Measurements from ENCODE around the gene ITPR3.
"Not testable (repeated sequence)": the region's sequence is repeated elsewhere in the genome, so short reads cannot be mapped to it uniquely, and the experiment has no call there.

The ITPR3 gene

DNA sequence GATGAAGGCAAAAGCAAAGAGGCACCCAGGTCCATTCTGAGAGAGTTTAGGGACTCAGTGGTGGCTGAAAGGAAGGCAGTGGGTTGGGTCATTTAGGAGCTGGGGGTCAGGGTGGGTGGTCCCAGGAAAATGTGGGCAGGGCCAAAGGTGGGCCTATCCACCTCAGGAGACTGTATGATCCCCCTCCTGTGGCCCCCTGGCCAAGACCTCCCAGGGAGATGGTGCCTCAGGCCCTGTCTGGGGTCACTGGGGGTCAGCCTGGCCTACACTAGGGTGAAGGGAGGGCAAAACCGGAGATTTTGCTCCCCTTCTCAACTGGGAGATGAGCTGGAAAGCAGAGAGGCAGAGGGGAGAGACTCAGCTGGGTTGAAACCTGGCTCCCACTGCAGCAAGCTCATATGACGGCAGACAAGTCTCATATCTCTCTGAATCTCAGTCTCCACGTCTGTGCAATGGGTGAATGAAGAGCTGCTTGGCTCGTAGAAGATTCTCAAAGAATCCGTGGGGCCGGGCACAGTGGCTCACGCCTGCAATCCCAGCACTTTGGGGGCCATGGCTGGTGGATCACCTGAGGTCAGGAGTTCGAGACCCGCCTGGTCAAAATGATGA is 29.6 kb upstream of the ITPR3 start:
- DNase-seq (ENCODE audit: low read depth) = no peak

DNA sequence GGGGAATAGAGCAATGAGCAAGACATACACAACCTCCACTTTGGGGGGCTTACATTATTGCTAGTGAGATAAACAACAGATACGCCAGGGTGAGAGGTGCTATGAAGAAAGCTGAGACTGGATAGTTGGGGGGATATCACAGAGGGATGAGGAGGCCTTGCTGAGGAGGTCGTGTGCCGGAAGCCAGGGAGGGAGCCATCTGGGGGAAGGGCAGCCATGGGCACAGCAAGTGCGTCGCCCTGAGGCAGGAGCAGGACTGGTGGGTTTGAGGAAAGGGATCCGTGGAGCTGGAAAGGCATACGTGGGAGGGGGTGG is 28.9 kb upstream of the ITPR3 start:
- no peak for DNase-seq (ENCODE audit: low read depth)

DNA sequence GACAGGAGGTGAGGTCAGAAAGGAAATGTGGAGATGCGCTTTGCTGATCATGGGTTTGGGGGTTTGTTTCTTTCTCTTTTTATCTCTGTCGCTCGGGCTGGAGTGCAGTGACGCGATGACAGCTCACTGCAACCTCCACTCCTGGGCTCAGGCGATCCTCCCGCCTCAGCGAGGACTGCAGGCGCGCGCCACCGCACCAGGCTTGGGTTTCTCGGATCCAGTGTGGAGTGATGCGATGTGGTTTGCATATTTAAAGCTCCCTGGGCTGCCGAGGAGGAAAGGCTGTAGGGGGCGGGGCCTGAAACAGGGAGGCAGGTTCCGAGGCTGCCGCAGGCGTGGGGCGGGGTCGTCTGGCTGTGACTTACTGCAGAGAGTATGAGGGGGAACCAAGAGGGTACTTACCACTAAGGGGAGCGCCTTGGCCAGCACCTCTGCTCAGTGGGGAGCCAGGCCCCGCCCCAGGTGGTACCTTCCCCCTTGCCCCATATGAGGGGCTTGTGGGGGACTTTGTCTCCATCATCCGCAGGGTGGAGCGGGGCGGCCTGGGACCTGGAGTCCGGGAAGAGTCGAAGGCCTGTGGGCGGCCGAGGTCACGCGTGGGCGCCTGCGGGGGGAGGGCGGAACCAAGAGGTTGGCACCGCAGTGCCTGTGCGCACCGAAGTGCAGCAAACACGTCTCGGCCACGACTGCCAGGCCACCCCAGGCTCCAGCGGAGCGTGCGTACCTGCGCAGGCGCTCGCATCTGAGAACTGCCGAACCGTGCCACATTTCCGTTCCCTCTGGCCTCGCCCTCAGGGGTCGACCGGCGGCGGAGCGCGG is 28.3 kb upstream of the ITPR3 start:
- no peak for DNase-seq (ENCODE audit: low read depth)

DNA sequence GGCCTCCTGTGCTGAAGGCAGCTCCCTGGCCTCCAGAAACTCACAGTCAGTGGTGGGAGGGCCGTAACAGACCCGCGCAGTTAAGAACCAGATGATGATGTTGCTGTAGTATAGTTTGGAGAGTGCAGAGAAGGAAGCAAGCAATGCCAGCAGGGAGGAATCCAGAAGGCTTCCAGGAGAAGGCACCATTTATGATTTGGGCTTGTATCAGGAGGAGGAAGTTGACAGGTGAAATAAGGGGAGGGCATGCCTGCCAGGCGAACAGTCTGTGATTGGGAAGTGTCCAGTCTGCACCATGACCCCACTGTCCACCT is 27.8 kb upstream of the ITPR3 start:
- DNase-seq (ENCODE audit: low read depth) = no peak

DNA sequence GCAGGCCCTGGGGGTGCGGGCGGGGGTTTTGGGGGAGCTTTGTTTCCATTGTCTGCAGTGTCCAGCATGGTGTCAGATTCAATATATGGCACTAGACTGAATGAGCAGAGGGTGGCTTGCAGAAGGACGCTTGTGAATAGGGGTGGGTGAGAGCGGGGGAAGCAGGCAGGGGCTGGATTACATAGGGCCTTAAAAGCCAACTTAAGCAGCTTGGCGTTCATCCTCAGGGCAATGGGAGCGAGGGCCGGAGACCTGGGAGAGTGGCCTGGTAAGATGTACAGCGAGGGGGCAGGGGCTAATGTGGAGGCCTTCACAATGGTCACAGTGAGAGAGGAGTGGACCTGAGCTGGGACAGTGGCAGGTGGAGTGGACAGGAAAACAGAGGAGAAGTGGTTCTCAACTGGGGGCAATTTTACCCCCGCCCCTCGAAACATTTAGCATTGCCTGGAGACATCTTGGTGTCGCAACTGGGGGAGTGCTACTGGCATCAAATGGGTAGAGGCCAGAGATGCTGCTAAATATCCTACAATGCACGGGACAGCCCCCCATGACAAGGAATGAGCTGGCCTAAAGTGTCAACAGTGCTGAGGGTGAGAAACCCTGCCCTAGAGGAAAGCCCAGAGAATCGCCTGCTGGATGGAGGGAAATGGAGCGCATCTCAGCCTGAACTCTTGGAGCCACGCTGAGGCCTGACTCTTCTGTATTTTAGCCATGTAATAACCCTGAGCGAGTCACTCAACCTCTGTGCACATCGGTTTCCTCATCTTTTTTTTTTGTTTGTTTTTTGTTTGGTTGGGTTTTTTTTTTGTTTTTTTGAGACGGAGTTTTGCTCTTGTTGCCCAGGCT is 25.9 kb upstream of the ITPR3 start:
- no peak for DNase-seq (ENCODE audit: low read depth)

DNA sequence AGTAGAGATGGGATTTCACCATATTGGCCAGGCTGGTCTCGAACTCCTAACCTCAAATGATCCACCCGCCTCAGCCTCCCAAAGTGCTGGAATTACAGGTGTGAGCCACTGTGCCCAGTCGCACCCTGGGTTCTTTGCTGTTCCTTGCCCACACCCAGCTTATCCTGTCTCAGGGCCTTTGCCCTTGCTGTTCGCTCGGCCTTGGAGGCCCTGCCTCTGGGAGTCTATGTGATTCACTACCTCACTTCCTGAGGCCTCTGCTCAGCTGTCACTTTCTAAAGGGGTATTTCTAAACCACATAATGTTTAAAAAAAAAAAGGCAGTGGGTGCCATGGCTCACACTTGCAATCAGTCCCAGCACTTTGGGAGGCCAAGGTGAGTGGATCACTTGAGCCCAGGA is 24.2 kb upstream of the ITPR3 start:
- not testable (repeated sequence) for DNase-seq (ENCODE audit: low read depth)

DNA sequence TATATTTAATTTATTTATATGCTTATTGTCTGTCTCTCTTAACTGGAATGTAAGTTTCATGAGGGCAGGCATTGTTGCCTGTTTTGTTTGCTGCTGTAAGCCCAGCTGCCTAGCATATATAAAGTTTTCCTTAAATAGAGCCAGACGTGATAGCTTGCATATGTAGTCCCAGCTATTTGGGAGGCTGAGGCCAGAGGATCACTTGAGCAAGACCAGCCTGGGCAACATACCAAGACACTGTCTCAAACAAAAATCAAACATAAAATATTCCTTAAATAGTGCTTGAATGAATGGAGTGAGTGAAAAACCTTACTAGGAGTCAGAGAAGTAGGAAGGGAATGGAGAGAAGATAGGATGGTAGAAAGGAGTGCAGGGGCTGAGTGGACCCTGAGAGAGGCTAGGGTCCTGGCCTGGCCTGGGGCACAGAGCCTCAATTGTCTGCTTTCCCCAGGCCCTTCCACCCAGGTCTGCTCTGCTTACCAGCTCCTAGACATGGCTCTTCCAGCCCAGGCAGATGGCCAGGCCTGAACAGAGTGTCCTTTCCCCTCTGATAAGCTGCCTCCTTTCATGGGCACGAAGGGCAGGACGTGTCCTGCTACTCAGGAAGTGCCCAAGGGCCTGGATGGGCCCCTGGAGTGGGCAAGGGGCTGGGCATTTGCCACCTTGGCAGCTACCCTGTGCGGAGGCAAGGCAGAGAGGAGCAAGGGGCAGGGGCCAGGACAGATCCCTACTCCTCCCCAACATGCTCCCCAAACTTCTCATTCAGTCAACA is 23.4 kb upstream of the ITPR3 start:
- DNase-seq (ENCODE audit: low read depth) = no peak

DNA sequence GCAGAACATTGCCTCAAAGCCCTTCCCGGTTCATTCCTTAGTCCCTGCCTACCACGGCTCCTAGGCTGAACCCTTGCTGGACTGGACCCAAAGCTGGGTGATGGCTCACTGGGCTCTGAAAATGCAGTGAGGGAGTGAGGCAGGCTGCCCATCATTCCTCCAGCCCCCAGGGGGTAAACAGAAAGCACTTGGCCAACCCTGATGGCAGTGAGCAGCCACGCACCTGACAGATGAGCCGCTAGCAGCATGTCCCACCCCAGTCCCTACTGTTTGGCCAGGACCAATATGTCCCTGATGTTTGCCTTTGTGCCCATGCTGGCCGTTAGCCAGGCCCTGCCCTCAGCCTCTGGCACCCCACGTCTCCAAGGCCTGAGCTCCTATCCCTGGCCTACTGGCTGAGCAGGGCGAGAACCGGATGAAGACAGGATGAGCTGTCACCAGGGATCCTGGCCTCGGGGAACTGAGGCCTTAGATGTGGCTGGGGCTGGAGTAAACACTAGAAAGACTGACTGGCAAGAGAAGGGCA is 21.6 kb upstream of the ITPR3 start:
- DNase-seq (ENCODE audit: low read depth) = no peak

DNA sequence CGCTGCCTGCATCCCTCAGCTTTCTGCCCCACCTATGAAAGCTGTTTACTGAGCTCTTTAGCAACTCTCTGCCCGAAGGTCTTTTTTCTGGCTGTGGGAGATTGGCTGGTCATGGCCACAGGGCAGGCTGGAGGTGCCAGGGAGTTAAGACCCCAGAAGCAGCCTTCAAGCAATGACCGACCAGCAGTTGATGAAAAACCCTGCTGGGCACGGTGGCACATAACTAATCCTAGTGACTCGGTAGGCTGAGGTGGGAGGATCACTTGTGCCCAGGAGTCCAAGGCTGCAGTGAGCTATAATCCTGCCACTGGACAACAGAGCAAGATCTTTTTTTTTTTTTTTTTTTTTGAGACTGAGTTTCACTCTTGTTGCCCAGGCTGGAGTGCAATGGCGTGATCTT is 20.4 kb upstream of the ITPR3 start:
- DNase-seq (ENCODE audit: low read depth) = no peak

DNA sequence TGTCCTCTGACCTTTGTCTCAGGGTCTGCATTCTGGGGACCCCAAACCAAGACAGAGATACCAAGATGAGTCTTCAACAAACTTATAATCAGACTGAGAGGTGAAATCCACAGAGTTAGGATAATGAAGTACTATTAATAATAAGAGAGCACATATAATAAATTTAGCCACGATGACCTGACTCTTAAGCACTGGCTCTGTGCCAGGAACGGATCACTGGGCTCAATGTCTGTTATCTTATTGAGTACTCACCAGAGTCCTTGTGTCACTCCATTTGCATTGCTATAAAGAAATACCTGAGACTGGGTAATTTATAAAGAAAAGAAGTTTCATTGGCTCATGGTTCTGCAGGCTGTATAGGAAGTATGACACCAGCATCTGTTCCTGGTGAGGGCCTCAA is 18.9 kb upstream of the ITPR3 start:
- no peak for DNase-seq (ENCODE audit: low read depth)

DNA sequence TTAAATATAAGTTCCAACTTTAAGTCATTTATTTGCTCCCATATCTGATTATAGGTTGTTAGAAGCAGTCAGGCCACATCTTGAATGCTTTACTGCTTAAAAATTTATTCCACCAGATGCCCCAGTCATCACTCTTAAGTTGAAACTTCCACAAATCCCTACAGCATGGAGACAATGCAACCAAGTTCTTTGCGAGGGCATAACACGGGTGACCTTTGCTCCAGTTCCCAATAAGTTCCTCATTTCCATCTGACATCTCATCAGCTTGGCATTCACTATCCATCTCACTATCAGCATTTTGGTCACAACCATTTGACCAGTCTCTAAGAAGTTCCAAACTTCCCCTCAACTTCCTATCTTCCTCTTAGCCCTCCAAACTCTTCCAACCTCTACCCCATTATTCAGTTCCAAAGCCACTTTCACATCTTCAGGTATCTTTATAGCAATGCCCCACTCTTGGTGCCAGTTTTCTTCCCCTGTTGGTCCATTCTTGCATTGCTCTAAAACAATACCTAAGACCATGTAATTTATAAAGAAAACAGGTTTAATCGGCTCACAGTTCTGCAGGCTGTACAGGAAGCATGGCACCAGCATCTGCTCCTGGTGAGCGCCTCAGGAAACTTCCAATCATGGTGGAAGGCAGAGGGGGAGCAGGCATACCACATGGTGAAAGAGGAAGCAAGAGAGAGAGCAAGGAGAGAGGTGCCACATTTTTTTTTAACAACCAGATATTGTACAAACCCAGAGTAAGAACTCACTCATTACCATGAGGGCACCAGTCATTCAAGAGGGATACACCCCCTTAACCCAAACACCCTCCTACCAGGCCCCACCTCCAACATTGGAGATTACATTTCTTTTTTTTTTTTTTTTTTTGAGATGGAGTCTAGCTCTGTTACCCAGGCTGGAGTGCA is 15.9 kb upstream of the ITPR3 start:
- DNase-seq (ENCODE audit: low read depth) = no peak

DNA sequence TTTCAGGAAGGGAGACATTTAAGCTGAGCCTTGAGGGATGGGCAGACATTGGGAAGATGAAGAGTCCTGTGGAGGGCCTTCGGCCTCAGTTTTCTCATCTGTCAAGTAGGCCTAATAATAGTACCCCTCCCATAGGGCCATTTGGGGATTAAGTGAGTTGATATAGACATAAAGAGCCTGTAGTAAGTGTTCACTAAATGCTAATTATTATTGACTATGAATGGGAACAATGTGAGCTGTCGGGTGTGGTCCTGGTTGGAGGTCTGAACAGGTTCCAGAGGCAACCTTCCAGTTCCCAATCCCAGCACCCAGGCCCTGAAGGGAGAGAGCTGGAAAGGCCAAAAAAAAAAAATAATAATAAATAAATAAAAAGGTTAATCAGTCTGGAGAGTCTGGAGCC is 14.5 kb upstream of the ITPR3 start:
- DNase-seq (ENCODE audit: low read depth) = no peak

DNA sequence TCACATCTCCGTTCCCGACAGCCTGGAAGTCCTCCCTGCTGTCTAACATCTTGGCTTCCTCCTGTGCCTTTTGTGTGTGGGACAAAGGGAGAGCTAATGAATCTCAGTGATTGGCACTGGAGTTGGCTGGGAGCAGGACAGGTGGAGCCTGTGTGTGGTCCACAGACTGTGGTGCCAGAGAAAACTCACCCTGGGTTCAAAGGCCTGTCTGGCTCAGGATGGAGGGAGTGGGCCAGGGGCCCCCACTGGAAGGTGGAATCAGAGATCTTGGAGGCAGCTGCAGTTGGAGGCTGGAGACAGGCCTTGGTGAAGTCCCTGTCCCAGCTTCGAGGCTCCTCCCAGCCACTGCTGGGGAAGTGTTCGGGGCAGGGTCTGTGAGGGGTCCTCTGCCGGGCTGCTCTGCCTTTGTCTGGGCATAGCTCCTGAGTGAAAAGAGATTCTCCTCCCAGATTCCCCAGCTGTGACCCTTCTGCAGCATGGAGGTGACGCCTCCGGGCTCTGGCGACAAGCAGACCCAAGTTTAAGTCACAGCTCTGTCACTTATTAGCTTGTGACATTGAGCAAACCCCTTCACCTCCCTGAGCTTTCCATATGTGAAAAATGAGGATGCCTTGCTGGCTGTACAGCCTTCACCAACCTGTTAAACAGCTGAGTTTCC is 13.9 kb upstream of the ITPR3 start:
- no peak for DNase-seq (ENCODE audit: low read depth)

DNA sequence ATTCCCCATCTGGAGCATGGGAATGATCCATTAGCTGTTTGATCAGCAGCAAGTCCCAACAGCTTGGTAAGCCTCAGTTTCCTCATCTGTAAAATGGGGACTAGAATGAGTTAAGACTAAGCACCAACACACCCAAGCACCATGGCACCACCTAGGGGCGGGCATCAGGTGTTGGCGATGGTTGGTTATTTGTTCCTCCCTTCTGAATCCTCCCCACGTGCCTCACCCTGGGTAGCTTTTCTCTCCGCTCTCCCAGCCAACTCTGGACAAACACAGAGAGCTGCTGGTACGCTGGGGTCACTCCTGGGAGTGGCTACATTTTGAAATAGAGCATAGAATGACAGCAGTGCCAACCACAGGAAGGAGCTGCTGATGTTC is 13.3 kb upstream of the ITPR3 start:
- no peak for DNase-seq (ENCODE audit: low read depth)

DNA sequence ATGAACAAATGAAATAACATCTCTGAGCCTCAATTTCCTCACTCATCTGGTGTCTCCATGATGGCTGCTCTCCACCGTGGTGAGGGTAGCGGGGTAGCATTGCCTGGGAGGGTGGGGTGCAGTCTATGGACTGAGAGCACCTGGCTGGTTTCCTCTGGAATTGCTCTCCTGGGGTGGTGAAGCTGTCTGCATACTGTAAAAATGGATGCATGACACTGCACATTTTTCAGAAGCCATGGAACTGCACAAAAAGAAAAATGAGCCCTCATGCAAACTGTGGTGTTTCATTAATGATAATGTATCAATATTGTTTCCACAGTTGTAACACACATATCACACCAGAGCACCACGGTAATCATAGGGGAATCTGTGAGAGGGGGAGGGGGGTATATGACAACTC is 12.1 kb upstream of the ITPR3 start:
- DNase-seq (ENCODE audit: low read depth) = no peak

DNA sequence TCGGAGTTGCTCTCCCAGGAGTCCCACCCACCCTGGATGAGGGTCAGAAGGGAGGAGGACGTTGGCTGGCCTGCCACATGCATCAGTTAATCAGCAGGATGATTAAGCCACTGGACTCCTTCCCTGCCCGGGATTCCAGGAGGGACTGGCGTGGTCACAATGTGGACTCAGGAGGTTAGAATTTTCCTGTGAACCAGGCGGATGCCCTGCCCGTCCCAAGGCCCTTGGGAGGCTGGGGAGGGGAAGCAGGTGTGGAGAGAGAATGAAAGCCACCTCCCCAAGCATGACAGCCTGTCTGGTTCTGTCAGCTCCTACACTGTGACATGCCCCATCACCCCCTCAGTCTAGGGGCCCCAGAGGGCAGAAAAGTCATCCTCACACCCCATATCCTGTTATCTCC is 11.6 kb upstream of the ITPR3 start:
- peak; percentile 74 for DNase-seq (ENCODE audit: low read depth)

DNA sequence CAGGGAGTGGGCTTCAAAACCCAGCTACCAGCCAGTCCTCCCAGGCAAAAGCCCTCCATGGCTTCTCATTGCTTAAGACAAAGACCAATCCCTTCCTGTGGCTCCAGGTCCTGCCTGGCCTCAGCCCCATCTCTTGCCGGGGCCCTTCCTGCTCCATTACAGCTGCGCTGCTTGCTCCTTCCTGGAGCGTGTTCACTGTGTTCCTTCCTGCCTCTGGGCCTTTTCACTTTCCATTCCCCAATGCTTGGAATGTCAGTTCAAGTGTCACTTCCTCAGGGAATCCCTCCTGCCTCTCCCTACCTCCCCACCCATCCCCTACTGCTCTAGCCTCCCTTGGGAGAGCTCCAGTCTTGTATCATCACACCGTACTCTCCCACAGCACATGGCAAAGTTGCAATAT is 11.1 kb upstream of the ITPR3 start:
- no peak for DNase-seq (ENCODE audit: low read depth)

DNA sequence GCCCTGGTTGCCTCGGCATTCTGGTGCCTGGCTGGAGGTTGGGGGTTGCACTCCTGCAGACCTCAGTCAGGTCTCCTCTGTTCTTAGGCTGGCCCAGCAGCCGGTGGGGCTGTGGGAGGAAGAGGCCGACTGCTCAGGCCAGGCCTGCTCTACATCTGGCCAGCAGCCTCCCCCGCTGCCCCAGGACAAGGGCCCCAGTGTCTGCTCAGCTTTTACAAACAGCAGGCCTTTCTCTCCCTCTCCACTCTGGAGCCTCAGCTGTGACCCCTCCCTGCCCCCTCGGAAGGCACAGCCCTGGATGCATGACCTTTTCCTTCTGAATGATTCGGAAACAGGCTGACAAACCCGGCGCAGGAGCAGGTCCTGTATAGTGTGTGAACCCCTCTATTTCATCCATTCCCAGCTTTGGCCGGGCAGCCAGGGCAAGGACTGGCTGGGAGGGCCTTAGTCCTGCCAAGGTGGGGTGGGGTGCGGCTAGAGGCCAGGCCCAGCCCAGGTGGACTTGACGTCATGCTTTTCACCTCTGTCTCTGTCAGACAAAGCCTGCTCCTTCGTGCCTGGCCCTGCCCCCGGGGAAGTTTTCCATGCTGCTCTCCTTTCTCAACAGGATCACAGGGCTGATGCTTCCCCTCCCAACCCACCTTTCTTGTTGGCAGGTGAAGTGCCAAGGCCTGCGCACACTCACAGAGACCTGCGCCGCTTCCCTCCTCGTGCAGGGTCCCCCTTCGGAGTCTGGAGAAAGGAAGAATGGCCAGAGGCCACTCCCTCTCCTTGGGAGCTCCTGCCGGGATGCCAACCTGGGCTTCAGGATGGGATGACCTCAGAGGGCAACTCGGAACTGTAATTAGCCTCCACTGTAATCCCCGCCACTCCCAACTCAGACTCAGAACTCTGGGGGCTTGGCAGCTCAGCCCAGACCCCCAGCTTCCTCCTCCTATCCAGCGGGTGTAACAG is 10.1 kb upstream of the ITPR3 start:
- DNase-seq (ENCODE audit: low read depth) = no peak

DNA sequence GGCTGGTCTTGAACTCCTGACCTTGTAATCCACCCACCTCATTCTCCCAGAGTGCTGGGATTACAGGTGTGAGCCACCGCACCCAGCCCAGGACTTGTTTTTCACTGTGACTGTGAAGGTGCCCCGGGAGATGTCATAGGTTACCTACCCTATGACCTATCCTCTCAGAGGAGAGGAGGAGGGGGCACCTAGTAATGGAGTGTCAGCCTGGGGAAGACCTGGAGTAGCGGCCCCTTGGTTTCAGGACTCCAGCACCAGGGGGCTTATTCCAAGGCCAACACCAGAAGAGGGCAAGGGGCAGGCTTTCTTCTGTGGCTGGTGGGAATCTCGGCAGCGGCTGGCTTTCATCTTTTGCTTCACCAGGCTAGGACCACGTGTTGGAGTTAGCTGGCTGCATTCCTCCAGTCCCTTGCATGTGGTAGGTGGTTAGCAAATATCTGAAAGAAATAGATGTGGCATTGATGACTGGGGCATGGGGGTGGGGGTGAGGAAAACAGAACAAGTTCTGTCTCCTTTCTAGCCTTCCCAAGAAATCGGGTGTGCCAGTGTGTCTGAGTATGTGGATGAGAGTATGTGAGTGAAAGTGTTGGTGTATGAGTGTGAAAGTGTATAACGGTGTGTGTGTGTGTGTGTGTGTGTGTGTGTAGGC is 7.9 kb upstream of the ITPR3 start:
- peak; percentile 67 for DNase-seq (ENCODE audit: low read depth)
